GM12873 (cell line): Measurements from ENCODE around the gene EPS8L2.

Source experiments
- TF ChIP-seq, protein P1 (sequence below): IDR thresholded peaks from 2 replicates; pipeline ENCODE4 v1.5.1; 2012; ENCODE audit warnings: low read depth, mild to moderate bottlenecking, moderate library complexity, low read length, control low read depth; ENCODE audit not compliant: insufficient read depth; ENCODE audit errors: missing control alignments

Gene EPS8L2

DNA sequence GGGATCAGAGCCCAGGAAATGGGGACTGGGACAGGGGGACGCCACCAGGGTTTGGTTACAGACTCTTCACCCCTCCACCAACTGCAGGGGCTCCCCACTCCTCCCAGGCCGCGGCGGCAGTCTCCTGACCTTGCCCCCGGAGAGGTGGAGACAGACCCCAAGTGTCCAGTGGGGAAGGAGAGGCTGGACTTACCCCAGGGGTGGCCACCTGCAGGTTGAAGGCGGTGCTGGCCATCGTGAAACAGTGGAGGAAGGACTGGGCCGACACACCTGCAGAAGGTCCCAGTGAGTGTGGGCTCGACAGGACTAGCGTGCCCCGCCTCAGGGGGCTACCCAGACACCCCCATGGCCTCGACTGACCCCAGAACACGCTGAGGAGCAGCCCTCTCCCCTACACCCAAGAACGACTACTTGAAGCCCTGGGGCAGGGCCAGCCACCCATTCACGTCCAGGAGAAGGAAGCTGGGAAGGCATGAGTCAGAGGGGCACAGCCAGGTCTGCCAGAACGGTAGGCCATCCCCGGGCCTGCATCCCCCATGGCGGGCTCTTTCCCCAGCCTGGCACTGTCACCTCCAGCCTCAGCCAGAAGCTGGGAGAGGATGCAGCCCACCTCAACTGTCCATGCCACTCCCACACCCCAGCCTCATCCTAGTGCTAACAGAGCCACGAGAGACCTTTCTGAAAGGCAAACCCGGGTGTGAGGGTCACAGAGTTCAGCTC, 69.0 kb downstream of the EPS8L2 start:
- TF ChIP-seq, protein P1, sequence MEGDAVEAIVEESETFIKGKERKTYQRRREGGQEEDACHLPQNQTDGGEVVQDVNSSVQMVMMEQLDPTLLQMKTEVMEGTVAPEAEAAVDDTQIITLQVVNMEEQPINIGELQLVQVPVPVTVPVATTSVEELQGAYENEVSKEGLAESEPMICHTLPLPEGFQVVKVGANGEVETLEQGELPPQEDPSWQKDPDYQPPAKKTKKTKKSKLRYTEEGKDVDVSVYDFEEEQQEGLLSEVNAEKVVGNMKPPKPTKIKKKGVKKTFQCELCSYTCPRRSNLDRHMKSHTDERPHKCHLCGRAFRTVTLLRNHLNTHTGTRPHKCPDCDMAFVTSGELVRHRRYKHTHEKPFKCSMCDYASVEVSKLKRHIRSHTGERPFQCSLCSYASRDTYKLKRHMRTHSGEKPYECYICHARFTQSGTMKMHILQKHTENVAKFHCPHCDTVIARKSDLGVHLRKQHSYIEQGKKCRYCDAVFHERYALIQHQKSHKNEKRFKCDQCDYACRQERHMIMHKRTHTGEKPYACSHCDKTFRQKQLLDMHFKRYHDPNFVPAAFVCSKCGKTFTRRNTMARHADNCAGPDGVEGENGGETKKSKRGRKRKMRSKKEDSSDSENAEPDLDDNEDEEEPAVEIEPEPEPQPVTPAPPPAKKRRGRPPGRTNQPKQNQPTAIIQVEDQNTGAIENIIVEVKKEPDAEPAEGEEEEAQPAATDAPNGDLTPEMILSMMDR: no peak

DNA sequence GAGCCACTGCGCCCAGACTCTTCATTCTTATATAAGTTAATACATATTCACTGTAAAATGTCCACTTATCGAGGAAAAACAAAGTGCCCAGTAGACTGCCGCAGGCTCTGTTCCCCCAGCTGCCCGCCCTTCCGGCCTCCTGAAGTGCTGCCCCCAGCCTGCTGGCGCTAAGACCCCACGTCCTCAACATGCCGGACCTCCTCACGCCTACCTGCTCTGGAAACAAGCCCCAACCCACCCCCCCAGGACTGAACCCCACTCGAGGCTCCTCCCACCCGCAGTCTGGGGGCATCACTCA, 70.2 kb downstream of the EPS8L2 start:
- TF ChIP-seq, protein P1: no peak

DNA sequence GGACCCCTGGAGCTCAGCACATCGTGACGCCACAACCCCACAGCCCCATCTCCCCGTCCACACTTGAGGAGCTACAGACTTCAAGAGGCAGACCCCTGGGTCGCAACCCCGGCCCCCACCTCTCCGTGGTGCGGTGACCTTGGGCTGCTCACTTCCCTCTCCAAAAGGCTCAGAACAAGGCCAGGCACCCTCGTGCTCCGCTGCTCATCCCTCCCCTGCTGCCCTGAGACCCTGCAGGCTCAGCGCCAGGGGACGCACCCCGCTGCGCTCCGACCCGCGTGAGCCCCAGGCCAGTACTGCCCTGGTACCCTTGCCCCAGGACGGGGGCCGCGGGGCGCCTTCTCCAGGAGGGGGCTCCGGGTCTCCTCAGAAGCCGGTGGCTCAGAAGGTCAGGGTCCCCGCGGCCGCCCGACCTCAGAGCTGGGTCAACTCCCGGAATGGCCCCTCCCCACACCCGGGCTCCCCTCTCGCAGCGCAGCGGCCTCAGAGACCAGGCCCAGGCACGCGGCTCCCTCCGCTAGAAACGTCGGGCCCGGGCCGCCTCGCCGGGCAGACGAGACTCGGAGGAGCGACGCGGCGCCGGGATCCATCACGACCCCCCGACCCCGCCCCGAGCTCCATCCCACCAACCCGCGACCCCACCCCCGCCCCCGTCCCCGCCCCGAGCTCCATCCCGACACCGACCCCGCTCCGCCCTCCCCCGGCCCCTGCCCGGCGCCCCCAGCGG, 70.7 kb downstream of the EPS8L2 start:
- TF ChIP-seq, protein P1: peak; percentile 1
